Measurements from ENCODE around the gene LEMD1.

LEMD1 gene

GRCh38 chr1:205344066-205344928 is 77.6 kb downstream of the LEMD1 start:
- Histone ChIP-seq H3K27me3 (ENCODE audit: insufficient read depth, poor library complexity, severe bottlenecking) (peaks cover 39% of the 10 kb centered on the region), H3K27ac (replicated peaks) (no peak overlapping the region), H3K4me3 (replicated peaks; ENCODE audit: insufficient read depth, low read length) (no peak overlapping the region)
- DNase-seq (ENCODE audit: low read depth in 1 of 2, low spot score in 1 of 2) = no peak
- TF ChIP-seq POLR2AphosphoS5 (IDR thresholded peaks at IDR 0.05; ENCODE audit: low read depth) (no peak), CTCF (IDR thresholded peaks at IDR 0.05; ENCODE audit: insufficient read depth, low read length) (no peak), SPI1 (IDR thresholded peaks at IDR 0.05; ENCODE audit: borderline replicate concordance, low read depth) (no peak), REST (IDR thresholded peaks at IDR 0.05; ENCODE audit: insufficient replicate concordance, low read depth) (no peak), GABPA (IDR thresholded peaks at IDR 0.05; ENCODE audit: low read depth) (no peak)

- no peak for TF ChIP-seq GABPA (IDR thresholded peaks at IDR 0.05; ENCODE audit: low read depth)
- no peak for TF ChIP-seq REST (IDR thresholded peaks at IDR 0.05; ENCODE audit: insufficient replicate concordance, low read depth)
- TF ChIP-seq SPI1 (IDR thresholded peaks at IDR 0.05; ENCODE audit: borderline replicate concordance, low read depth) = no peak
- no peak for TF ChIP-seq CTCF (IDR thresholded peaks at IDR 0.05; ENCODE audit: insufficient read depth, low read length)
- no peak for TF ChIP-seq POLR2AphosphoS5 (IDR thresholded peaks at IDR 0.05; ENCODE audit: low read depth)
- Histone ChIP-seq H3K4me3 (replicated peaks; ENCODE audit: insufficient read depth, low read length) (no peak overlapping the region), H3K27ac (replicated peaks) (no peak overlapping the region), H3K27me3 (ENCODE audit: insufficient read depth, poor library complexity, severe bottlenecking) (peaks cover 39% of the 10 kb centered on the region)
- no peak for DNase-seq (ENCODE audit: low read depth in 1 of 2, low spot score in 1 of 2)
These were observed 78.3 kb downstream of the LEMD1 start for GRCh38 chr1:205343431-205344065.

- Histone ChIP-seq H3K27me3 (ENCODE audit: insufficient read depth, poor library complexity, severe bottlenecking) (peaks cover 39% of the 10 kb centered on the region), H3K27ac (replicated peaks) (no peak overlapping the region), H3K4me3 (replicated peaks; ENCODE audit: insufficient read depth, low read length) (no peak overlapping the region)
- TF ChIP-seq CTCF (IDR thresholded peaks at IDR 0.05; ENCODE audit: insufficient read depth, low read length) (no peak), REST (IDR thresholded peaks at IDR 0.05; ENCODE audit: insufficient replicate concordance, low read depth) (no peak)
- DNase-seq (ENCODE audit: low read depth in 1 of 2, low spot score in 1 of 2) = no peak
These were observed 78.9 kb downstream of the LEMD1 start for GRCh38 chr1:205342986-205343385.

Data from HL-60 (cell line).